Colon (tissue), 2 donors: ENCODE results near the gene TMUB2.
"Not testable (repeated sequence)": the region's sequence is repeated elsewhere in the genome, so short reads cannot be mapped to it uniquely, and the experiment has no call there.

Experiments
- FAIRE-seq: peaks from 2 replicates; lab custom pipeline; 2012; peaks lifted over from hg19 to GRCh38; lab: Jason Lieb, UNC
- donor health status: control.
- donor health status: control.

TMUB2 gene

DNA sequence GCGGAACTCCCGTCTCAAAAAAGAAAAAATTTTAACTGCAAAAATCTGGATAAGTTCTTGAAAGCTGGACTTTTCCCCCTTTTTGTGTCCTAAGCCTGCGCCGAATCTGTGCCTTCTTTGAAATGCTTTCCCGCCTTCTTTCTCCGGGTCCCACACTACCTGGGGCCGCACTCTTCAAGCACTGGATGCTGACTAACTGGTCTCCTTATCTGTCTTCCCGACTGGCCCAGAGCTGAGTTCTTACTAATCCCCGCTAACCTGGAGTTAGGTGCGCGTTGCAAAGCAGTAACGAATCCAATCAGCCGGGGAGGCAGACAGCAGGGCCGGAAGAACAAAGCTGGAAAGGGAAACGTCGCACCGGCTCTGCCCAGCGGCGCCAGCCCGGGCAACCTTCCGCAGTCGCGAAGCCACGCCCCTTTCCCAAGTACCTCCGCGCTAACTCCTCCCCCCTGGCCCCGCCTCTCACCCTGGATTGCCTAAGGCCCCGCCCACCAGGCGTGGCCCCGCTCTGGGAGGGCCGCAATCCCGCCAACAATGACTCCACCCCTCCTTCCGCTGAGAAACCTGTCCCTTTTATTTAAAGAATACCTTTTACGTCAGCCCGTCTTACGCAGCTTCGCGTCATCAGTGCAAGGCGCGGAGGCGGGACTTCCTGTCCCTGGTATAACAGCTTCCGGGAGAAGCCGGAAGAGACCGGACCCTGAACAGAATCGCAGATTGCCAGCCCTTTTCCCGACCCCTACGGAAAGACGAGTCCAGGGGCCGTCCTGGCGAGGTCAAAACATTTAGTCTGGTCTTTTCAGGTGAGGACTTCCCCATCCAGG lies at the start of gene TMUB2:
TMUB2 (plus strand) TSS at position 666 of the 824 bp plus-strand sequence. CDS start 737 bp downstream, outside the sequence.
- FAIRE-seq: peak; percentile 95

DNA sequence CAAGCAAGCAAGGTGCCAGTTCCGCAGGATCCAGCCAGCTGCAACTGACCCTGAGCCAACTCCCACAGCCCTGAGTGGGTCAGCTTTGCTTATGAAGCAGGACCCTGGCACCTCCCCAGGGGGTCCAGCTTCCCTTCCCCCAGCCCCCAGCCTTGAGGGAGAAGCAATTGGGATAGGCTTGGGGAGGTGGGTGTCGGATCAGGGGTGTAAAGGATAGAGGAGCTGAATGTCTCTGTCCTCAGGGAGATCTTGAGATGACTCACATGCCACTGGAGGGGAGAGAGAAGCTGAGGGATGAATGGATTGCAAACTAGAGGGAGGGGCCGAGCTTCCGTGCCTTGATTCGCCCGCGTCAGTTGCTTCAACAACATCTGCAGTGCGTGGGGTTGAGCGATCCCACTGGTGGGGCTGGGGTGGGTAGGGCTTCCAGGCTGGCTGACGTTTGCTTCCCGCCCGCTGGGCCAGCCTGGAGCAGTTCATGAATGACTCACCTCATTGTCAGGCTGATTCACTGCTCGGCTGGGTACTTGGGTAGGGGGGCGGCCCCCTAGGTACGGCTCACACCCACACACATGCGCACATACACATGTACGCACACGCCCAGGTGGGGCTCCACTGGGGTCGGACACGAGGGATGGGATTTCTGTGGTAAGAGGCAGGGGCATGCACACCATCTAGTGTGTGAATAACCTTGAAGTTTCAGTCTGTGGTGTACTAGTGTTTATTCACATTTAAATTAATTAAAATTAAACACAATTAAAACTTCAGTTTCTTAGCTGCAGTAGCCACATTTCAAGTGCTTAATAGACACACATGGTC lies 48.7 kb upstream of the TMUB2 start:
- no peak for FAIRE-seq

DNA sequence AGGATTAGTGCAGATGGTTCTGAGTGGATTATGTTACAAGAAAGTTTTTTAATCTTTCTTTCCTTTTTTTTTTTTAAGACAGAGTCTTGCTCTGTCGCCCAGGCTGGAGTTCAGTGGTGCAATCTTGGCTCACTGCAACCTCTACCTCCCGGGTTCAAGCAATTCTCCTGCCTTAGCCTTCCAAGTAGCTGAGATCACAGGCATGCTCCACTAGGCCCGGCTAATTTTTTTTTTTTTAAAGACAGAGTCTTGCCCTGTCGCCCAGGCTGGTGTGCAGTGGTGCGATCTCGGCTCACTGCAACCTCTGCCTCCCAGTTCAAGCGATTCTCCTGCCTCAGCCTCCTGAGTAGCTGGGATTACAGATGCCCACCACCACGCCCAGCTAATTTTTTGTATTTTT lies 42.9 kb upstream of the TMUB2 start:
- not testable (repeated sequence) for FAIRE-seq

DNA sequence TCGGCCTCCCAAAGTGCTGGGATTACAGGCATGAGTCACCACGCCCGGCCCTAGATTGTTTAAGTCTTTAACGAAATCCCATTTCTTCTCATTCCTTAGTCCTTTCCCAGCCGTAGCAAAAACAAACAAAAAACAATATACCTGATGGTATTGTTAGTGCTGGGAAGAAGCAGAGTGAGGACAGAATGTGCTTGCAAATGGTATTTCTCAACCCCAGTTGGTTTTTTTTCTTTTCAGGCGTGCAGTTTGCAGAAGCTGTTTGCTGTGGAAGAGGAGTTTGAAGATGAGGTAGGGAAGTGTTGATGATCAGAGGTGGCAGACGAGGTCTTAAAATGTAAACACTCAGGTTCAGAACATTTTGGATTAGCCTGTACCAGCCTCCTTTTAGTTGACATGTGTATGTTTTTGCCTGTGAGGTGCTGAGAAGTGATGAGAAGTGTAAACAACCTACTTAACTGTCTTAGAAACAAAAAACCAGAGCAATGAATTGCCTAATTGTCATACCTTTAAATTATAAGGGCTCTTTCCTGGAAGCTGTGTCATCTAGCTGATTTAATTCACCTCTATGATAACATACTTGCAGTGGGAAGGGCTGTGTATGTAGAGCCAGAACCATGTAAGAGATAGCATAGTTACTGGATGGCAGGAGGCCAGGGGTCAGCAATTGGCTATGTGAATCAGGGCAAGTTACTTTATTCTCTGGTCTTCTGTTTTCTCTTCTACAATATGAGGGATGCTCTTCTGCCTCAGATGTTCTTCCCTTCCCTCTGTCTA lies 41.6 kb upstream of the TMUB2 start:
- no peak for FAIRE-seq

DNA sequence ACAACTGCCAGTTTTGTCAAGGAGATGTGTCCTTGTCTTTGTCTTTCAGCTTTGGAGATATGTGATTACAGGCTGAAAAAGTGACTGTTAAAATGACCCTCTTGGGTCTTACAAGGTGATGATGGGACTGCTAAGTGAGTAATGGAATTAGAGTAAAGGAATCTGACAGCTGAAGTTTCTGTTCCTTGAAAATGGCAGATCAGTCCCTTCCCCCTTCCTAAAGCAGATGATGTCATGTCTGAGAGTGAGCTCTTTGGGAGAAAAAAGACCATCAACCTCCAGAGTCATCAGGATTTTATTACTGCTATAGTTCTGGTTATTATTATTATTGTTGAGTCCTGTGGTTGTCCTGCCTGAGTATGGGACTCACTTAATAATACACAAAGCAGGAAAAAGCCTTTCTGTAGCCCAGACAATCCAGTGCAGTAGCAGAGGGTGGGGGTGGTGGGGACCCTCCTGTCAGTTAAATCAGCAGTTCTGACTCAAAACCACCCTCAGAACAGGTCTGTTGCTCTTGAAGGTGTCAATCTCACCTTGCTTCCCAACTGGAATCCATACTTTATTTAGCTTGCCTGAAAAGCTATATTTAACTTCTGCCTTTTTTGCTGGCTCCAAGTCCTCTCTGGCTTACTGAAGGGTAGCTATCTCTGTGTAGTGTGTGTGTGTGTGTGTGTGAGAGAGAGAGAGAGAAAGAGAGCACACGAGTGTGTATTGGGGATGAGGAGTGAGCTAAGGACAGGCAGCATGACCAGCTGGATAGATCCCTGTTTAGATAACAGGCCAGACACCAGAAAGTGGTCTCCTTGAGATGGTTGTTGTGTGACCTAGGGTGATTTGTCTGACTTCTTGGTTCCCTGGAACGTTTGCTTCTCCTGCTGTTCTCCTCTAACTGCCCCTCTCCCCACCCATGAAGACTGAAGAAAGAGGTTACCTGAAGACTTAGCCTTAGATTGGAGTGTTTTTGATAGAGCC lies 40.1 kb upstream of the TMUB2 start:
- FAIRE-seq: no peak

DNA sequence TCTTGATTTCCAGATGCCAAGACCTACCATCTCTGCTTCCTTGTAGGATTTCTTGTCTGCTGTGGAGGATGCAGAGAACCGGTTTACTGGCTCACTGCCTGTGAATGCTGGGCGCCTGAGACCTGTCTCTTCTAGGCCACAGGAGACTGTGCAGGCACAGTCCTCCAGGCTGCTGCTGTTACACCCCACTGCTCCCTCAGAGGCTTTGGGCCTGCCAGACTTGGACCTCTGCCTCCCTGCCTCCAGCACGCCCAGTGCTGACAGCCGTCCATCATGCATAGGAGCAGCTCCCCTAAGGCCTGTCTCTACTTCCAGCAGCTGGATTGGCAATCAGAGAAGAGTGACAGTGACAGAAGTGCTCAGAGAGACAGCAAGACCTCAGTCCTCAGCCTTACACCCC lies 39.0 kb upstream of the TMUB2 start:
- no peak for FAIRE-seq

DNA sequence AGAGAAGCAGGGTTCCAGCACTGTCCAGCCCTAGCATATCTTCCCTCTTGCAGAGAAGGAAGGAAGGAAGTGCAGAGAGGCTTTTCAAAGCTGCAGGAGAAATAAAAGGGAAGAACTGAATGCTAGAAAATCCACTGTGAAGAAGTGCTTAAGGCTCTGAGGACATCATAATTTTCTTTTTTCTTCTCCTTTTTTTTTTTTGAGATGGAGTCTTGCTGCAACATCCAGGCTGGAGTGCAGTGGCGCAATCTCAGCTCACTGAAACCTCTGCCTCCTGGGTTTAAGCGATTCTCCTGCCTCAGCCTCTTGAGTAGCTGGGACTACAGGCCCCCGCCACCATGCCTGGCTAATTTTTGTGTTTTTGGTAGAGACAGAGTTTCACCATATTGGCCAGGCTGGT lies 37.7 kb upstream of the TMUB2 start:
- FAIRE-seq: not testable (repeated sequence)

DNA sequence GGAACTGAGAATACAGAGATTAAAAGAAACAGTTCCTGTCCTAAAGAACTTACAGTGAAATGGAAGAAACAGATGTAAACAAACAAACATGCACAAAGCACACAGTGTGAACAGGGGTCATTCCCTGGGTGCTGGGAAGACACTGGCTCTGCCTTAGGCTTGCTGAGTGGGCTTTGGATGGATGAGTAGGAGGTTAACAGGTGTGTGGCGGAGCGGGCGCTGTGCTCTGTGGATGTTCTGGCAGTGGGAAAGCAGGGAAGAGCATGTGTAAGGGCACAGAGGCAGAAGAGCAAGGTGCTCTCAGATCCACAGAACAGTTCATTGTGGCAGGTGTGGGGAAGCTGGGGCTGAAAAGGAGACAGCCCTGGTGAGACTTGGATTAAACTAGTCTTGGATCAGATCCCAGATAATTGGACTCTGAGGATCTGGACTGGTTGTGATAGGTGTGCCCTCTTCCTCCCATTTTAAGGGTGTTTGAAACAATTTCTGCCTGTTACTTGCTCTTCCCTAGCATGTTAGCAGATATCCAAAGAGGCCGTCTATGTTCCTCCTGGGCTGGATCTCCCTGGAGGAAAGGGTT lies 36.9 kb upstream of the TMUB2 start:
- FAIRE-seq: no peak

DNA sequence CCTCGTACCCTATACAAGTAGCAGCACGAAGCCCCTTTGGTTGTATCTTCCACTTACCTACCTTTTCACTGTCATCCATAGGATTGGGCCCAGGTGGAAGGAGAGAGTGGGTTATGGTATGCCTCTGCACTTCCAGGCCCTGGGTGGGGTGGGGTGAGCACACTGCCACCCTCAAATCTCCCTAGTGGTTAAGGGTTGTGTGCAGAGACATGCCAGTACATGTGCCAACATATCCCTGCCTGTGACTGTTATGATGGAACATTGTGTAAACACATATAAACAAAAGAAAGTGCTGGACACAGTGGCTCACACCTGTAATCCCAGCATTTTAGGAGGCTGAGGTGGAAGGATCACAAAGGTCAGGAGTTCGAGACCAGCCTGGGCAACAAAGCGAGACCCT lies 33.9 kb upstream of the TMUB2 start:
- no peak for FAIRE-seq

DNA sequence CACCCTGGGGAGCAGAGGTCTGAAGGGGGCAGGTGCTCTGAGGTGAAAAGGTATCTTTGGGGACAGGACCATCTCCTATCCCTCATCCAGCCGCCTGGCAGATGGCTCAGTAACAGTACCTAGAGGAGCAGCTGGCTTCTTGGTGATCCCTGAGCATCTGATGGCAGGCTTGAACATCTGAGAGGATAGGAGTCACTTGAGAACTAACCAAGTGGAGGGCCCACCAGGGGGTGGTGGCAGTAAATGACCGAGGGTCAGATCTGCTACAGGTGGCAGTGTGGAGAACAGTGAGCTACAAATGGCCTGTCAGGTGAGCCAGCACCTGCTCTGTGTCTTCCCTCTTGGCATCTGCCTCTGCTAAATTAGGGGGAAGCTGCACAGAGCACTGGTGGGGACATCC lies 31.3 kb upstream of the TMUB2 start:
- no peak for FAIRE-seq

DNA sequence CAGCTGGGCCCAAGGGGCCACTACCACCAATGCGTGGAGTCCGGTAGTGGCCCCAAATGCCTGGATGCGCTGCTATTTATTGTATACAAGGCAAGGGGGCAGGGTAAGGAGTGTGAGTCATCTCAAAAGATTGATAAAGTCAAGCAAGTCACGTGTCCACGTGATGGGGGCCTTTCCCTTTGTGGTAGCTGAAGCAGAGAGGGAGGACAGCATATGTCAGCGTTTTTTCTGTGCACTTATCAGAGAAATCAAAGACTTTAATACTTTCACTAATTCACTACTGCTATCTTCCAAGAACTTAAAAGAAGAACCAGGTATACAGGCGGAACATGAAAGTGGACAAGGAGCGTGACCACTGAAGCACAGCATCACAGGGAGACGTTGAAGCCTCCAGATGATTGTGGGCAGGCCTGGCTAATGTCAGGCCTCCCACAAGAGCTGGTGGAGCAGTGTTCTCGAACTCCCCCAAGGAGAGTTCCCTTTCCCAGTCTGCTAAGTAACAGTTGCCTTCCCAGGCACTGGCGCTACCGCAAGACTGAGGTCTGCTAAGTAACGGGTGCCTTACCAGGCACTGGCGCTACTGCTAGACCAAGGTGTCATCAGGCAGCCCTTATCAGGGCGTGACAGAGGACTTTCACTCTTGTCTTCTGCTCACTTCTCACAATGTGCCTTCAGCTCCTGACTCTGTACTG lies 27.1 kb upstream of the TMUB2 start:
- FAIRE-seq: no peak

DNA sequence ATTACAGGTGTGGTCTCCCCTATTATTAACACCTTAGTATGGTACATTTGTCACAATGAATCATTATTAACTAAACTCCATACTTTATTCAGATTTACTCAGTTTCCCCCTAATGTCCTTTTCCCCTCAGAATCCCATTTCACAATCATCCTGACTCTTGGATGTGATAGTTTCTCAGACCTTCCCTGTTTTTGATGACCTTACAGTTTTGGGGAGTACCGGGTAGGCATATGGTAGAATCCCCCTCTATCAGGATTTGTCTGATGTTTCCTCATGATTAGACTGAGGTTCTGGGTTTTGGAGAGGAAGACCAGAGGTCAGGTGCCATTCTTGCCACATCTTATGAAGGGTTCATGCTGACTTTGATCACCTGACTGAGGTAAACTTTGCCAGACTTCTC lies 22.3 kb upstream of the TMUB2 start:
- FAIRE-seq: no peak

DNA sequence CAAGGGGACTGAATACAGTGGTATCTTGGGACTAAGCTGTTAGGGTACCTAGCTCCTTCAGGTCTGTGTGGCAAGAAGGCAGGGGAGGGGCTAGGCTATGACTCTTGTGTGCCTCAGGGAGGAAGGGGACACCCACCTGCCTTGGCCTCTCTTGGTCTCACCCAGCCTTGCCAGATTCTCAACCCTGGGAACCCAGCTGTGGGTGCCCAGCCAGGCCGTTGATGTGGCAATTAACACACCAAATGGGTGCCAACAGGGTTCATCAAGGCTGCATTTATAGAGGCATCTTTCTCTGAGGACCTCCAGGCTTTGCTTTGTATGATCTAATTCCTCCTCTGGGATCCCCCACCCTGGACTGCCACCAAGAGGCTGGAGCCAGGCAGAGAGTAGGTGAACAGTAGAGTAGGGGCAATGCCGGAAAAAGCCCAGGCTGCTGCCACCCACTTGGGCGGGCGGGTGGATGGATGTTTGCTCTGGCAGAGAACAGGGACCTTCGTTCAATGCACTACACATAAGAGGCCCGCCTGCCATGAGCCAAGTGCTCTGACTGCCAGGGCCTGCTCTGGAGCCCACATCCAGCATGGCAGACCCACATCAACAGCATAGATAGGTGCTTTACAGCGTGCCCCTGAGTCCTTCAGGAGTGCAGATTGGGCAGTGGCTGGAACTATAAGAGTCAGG lies 19.5 kb upstream of the TMUB2 start:
- no peak for FAIRE-seq

DNA sequence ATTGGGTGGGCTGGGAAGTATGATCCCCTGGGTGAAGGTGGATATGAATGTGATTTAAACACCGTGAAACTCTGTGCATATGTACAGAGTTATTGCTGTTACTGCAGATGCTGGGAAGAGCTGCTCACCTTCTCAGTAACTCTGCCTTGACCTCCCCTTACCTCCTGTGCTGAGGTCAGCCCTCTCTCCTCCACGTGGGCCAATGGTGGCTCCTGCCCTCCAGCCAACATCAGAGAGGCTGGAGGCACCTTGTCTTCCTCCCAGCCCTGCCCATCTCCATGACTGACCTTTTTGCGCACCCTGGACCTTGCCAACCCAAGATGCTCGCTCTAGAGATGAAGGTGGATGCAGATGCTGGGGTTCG lies 16.7 kb upstream of the TMUB2 start:
- FAIRE-seq: no peak

DNA sequence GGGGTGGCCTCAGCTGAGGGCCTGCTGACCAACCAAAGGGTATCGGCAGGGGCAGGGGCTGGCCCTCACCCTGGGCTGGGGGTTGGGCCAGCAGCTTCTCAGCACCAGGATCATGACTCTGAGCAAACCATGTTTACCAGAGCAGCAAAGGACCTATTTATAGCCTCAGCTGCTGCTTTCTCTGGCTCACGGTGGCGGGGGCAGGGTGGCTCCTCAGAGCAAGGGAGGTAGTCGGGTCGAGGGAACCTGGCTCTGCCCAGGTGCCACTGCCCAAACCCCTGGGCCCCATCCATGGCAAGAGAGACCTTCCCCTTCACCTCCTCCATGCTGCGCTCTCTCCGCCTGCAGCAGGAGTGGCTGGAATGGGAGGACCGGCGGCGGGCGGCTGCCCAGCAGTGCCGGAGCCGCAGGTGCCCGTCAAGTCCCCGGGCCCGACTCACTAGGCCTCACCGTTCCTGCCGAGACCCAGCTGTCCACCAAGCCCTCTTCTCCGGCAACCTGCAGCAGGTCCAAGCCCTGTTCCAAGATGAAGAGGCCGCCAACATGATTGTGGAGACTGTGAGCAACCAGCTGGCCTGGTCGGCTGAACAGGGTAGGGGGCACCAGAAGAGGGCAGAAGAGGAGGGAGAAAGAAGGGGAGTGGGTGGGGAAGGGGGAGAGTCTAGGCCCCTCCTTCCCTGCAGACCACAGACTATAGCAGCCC lies 16.1 kb upstream of the TMUB2 start, which contains the start of gene ASB16:
ASB16 (plus strand) TSS at position 206 of the 703 bp plus-strand sequence; CDS start at position 292, 86 bp downstream.
- no peak for FAIRE-seq

DNA sequence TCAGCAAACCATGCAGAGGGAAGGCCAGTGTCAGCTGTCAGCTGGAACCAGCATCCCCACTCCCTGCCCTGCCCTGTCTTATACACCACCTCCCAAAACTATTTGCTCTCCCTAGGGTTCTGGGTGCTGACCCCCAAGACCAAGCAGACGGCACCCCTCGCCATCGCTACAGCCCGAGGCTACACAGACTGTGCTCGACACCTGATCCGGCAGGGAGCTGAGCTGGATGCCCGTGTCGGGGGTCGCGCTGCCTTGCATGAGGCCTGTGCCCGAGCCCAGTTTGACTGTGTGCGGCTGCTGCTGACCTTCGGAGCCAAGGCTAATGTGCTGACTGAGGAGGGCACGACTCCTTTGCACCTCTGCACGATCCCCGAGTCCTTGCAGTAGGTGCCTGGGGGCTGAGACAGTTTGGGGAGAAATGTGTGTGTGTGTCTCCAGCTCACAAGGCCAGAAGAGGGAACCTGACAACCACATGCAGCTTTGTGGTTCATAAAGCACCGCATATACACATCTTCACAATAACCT lies 14.8 kb upstream of the TMUB2 start:
- no peak for FAIRE-seq

DNA sequence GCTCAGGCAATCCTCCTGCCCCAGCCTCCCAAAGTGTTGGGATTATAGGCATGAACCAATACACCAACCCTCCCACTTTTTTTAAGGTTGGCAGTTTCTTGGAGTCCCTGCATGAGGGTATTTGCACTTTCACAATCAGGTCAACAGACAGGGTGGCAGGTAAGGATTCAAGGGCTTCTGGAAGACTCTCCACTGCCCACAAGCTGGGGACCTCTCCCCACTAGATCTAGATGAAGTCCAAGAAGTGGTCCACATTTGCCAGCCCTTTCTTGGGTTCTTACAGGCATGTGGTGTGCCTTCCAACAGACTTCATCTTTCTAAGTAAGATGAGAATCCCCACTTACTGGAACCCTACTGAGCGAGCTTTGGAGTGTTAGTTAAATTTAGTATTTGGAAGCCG lies 12.3 kb upstream of the TMUB2 start:
- FAIRE-seq: no peak

DNA sequence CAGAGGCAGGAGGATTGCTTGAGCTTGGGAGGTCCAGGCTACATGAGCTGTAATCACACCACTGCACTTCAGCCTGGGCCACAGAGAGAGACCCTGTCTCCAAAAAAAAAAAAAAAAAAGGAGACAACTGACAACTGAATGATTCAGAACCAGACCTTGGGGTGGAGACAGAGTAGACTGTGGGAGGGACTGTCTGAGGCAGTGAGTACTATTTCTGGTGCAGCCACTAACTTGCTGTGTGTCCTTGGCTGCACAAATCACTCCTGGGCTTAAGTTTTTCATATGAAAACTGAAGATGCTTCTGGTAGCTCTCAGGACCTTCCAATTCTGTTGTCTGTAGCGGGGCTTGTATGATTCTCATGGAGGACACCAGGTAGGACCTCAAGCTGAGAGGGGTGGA lies 10.5 kb upstream of the TMUB2 start:
- FAIRE-seq: no peak
